ENCODE measurements around the gene ZNF746. TPM values are rescaled to one million over a fixed set of nuclear protein-coding genes. Genes with fewer than 3 reads are reported as not detected.

ZNF746 gene
- total and polyA plus RNA-seq, 9 of the 15 experiments (the other 6 are each of a cell fraction or from before 2014, with no cell fraction given) = 1.7 to 31.6 (median 13.3) TPM

DNA sequence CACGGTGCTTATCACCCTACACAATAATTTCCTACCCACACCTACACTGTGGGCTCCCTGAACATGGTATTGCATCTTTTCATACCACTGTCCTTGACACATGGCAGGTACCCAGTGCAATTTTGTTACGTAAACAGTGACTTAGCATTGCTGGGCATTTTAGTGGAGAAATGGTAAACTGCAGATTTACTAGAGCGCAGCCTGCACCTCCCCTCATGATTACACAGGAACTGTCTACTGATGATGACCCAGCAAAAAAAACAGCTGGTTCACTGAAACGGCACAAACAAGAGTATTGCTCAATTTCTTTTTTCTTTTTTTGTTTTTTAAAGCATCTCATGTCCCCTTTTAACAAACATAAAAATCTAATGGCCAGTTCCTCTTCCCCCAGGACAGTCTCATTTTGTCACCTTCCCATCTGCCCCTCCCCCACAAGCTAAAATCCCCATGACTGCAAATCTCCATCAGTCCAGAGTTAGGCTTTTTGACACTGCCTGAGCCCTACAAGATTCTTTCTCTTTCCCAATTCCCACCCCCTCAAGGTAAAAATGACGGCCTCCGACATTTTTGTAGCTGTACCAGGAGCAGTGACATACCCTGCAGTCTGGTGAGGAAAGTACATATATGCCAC is 2.8 kb downstream of the ZNF746 start (continued):
- TF ChIP-seq RREB1 (CRISPR knock-in tag; IDR thresholded peaks at IDR 0.05) (no peak), GTF2F1 (IDR thresholded peaks at IDR 0.05; ENCODE audit: low read depth, low read length) (no peak), MEIS2 (IDR thresholded peaks at IDR 0.05; ENCODE audit: partially characterized antibody) (peak; percentile 9), CBX2 (IDR thresholded peaks at IDR 0.05; ENCODE audit: insufficient read depth, low read length, poor library complexity, severe bottlenecking) (no peak), PML (IDR thresholded peaks at IDR 0.05; ENCODE audit: low read length) (no peak), FOSL1 (tag; conservative IDR thresholded peaks at IDR 0.05) (no peak), CBFB (CRISPR knock-in tag; IDR thresholded peaks at IDR 0.05) (no peak), BCL6 (CRISPR knock-in tag; IDR thresholded peaks at IDR 0.05) (no peak), ZNF75A (CRISPR knock-in tag; IDR thresholded peaks at IDR 0.05) (no peak), NR2C1 (IDR thresholded peaks at IDR 0.05) (no peak), NR2C1 (tag; IDR thresholded peaks at IDR 0.05) (no peak; the same call in 1 of the 2 replicates), NFIX (CRISPR knock-in tag; IDR thresholded peaks at IDR 0.05; ENCODE audit: low read depth) (no peak), RFX1 (IDR thresholded peaks at IDR 0.05) (no peak), NR4A1 (CRISPR knock-in tag; IDR thresholded peaks at IDR 0.05) (no peak), NR4A1 (tag; IDR thresholded peaks at IDR 0.05) (peak; percentile 44; the same call in 1 of the 2 replicates), RBM22 (IDR thresholded peaks at IDR 0.05; ENCODE audit: low read depth, low read length, poor library complexity, severe bottlenecking) (no peak)
- TF ChIP-seq, protein P1, sequence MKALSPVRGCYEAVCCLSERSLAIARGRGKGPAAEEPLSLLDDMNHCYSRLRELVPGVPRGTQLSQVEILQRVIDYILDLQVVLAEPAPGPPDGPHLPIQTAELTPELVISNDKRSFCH (CRISPR knock-in tag; IDR thresholded peaks at IDR 0.05) = no peak
- TF ChIP-seq, protein P1 (tag; IDR thresholded peaks at IDR 0.05) = no peak
- TF ChIP-seq, protein P2, sequence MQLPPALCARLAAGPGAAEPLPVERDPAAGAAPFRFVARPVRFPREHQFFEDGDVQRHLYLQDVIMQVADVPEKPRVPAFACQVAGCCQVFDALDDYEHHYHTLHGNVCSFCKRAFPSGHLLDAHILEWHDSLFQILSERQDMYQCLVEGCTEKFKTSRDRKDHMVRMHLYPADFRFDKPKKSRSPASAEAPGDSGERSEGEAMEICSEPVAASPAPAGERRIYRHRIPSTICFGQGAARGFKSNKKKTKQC (CRISPR knock-in tag; IDR thresholded peaks at IDR 0.05) = no peak
- TF ChIP-seq, protein P3, sequence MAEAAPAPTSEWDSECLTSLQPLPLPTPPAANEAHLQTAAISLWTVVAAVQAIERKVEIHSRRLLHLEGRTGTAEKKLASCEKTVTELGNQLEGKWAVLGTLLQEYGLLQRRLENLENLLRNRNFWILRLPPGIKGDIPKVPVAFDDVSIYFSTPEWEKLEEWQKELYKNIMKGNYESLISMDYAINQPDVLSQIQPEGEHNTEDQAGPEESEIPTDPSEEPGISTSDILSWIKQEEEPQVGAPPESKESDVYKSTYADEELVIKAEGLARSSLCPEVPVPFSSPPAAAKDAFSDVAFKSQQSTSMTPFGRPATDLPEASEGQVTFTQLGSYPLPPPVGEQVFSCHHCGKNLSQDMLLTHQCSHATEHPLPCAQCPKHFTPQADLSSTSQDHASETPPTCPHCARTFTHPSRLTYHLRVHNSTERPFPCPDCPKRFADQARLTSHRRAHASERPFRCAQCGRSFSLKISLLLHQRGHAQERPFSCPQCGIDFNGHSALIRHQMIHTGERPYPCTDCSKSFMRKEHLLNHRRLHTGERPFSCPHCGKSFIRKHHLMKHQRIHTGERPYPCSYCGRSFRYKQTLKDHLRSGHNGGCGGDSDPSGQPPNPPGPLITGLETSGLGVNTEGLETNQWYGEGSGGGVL (CRISPR knock-in tag; IDR thresholded peaks at IDR 0.05) = no peak

Measured in K562 (cell line).